ENCODE data around the gene FMN1.

The FMN1 gene

DNA sequence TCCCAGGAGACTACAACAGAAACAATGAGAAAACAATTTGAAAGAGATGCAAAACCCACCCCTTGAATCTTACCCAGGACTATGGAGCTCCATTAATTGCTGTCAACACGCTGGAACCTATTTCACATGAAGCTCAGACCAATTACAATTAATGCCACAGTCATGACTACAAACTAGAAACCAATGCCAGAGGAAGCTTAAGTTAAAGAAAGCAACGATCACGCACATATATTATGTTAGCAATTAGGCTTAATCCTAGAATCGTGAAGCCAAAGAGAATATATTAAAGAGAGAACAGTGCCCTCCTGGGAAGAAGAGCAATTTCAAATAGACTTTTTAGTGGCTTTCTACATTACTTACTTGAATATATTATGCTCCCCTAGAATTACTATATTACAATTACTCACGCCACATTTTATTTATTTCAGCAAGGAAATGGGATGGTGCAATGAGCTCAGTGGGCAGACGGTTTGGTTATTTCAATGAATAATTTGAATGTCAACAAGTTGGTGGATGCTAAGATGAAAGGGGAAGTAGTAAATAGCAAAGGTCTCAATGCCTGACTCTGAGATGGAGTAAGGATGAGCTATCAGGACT, 351.2 kb downstream of the FMN1 start:
- no peak for DNase-seq

DNA sequence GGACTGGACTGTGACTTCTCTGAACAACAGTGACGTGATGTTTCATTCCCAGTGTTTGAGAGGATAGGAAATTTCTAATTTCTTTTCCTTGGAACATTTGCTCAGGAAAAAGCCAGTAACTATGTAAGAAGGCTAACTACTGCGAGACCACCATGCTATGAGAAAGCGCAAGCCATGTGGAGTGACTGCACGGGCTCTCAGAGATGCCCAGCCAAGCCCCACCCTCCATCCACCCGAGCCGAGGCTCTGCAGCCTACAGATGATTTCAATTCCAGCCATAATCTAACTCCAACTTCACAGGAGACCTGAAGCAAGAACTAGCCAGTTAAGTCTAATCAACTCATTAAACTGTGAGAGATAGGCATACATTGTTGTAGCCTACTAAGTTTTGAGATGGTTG, 352.4 kb downstream of the FMN1 start:
- no peak for DNase-seq

DNA sequence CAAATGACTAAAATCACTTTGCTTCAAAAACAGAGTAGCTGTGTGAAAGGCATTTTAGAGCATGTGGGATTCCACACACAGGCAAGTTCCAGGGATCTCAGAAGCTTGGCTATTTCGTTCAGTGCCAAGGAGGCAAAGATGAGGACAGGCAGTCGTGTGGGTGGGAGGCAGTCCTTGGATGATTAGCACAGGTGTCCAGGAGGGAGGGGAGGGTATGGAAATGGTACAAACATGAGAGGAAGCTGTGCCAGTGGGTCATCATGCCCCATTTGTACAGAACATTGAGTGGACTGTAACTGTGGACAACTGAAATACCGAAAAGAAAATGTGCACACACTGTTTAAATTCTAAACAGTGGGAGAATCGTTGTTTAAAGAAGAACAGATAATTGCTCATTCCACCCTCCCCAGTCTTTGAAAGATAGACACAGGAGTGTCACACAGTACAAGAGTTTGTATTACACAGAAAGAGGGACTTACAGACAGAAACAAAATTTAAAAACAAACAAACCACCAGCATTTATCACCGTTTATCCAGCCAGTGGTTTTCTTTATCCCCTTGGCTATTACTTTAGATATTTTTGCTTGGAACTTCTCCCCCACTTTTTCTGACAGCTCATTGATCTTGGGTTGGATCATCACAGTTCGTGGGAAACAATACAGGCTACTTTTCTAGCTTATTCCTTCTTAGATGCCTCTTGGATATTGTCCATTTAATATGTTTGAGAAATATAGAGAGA, 353.8 kb downstream of the FMN1 start:
- no peak for DNase-seq

DNA sequence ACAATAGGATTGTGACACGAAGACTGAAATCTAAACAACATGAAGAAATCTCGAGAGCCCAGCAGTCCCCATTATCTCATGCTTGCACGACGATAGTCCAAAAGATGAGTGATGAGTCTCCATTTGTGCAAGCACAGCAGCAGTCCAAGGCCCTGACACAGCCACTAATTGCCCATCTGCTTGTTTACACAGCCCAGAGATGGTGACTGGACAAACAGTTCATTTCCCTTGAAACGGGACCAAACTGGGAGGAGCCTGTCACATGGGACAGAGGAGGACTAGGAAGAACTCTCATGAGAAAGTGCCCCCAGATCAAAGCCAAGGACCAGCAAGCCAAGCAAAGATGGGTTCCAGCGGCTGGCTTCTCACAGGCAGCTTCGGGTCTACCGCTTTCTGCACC, 355.7 kb downstream of the FMN1 start:
- no peak for DNase-seq

DNA sequence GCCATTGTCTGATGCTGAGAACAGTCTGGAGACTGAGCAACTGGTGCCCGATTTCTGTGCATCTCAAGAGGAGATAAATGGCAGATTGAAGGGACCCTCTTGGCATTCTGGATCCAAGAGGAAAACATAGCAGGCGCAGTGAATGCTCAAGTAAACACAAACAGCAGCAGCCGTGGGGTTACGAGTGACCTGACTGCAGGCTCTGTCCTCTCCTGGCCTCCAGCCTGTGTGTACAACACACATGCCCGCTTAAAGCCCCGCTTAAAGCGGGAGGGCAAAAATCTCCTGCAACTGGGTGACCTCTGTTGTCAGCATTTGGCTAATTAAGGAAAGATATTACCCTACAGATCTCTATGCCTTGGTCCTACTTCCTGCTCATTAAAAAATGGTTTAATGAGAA, 356.2 kb downstream of the FMN1 start:
- DNase-seq = no peak

DNA sequence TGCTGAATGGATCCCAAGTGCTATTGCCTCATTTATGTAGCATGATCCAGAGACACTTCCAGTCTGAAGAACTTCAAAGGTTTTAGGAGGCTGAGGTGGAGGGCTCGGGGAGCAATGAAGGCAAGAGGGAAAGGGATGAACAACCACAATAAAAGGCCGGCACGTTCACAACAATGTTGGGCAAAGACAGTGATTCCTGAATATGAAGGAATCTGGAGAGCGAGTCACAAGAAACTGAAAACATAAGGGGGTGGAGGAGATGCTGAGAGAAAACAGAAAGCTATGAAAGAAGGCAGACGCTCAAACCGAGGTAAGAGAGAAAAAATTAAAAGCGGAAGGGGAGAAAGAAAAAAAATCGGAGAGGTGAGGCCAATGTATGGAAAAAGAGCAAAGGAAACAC, 356.6 kb downstream of the FMN1 start:
- no peak for DNase-seq

DNA sequence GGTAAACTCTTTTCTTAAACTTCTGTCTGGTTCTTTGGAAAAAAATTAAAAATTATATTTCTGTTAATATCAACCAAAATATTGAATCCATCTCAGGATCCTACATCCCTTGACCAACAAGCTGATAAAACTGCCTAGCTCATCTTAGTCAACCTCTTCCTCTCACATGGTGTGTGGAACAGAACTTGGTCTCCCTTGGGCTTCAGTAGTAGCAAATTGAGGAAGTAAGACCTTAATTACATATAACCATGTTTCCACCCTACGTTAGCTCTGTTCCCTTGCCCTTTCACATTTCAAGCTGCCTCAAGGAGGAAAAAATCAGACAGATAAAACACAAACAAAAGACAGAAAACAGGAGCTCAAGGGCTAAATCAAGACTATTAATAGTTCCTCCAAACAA, 360.4 kb downstream of the FMN1 start:
- DNase-seq = no peak

DNA sequence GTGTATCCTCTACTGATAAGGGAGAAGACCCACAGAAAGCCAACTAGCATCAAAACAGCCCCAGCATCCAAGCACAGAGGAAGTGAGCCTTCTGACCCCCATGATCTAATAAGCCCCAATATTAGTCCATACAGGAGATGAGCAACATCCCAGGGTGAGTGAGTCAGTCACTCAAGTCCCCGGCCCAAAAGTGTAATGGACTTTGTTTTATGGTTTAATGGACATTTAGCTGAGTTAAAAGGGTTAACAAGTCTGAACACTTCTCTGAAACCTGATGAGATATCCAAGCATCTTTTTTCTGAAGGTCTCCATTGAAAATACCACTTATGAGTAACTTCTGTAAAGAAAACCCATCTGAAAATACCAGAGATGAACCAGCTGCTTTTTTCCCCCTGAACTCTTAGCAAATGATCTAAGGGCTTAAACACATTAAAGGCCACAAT, 361.1 kb downstream of the FMN1 start:
- DNase-seq = no peak

DNA sequence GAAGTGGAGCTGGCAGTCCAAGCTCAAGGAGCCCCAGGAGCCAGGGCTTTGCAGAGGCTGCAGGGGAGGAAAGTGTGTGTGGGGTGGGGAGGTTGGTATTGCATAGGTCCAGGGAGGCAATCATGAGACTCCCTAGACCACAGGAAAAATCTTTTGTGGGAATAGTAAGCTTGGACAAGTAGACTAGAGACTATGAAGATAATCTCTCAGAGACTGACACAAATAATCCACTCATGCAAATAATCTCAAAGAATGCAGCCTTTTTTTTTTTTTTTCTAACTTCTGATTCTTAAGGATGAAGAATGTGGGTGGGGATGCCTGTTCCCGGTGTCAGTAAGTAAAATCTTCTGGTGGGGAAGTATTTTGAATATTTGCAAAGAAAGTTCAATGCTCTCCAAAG, 363.0 kb downstream of the FMN1 start:
- DNase-seq = no peak

DNA sequence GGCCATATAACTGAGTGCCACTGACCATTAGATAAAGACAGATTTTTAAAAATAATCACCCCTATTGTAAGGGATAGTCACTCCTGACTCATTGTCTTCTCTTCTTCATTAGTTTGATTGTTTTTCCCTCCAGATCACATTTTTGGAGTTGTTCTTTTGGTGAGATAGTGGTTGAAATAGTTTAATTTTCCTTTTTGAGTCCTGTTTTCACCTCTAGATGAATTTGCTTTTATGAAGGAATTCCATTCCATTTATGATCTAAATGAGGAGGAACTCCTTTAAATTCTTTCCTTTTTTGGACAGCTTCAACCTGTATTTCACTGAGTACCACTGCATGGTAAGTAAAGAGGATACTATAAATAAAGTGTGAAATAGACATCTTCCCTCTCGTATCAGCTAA, 364.3 kb downstream of the FMN1 start:
- DNase-seq = no peak

DNA sequence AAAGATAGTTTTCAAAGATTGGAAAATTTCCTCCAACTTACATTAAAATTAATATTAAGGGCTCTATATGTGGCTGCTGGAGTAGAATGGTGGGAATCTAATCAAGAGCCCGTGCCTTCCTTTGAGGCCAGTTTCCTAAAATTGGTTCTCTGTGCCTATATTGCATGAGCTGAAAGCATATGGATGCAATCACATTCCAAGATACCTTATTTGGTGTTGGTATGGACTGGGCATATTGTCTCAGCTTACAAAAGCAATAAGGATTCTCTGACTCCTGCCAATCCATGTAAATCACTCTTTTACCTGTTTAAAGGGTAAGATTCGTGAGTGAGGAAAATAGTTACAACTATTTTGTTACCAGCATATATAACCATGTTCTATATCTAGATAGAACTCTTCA, 365.1 kb downstream of the FMN1 start:
- DNase-seq = no peak

DNA sequence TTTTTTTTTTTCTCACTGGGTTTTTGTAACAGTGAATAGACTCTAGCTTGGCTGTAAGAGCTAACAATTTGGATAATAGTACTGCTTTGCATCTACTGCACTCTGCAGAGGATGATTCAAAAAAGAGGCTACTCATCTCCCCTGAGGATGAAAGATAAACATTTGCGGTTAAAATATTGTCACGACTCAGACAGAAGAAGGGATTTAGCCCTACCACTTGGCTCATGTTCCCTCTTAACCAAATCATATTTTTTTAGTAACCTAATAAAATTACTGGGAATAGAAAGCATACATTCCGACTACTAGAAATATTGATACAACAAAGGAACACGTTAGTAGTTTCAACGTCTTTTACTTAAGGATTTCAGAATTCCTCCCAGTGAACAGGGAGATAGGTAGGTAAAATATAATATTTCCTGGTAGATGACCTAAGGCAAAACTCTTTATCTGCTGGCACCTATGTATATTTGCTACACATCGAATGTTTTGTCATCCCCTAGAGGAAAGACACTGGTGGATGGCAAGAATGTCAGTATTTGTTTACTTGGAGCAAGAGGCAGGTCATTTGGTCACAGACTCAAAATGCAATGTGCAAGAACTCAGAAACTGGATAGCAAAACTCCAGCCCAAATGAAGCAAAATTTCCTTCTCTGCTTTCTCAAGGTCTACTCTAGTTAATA, 365.9 kb downstream of the FMN1 start:
- no peak for DNase-seq

DNA sequence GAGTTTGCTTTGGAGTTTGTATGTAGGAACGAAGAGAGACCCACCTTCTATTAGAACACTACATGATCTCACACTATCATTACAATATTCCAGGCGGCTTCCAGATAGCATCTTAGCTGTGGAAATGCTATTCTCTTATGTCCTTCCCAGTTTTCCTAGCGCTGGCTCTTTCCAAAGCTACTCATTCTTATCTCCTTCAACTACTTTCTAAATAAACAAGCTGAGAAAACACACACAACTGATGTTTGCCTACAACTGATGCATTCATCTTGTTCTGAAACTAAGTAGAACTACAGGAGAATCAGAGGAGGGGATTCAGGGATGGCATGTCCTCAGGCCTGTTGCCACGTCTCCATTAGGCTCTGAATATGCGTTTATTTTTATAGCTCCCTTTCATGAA, 367.8 kb downstream of the FMN1 start:
- DNase-seq = no peak

DNA sequence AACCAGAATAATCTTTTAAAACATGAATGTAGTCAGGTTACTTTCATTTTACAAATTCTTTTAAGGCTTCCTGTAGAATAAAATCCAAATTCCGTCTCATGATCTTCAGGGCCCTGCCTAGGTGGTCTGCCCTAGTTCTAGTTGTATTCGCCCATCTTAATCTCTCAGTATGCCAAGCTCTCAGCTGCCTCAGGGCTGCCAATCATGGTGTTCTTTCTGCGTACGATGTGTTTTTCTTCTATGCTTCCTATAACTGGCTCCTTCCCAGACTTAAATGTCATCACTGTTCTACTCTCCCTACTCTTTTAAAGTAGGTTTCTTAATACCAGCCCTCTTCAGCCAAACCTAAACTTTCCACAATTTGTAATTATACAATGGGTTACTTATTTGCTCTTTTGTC, 369.3 kb downstream of the FMN1 start:
- DNase-seq = no peak

DNA sequence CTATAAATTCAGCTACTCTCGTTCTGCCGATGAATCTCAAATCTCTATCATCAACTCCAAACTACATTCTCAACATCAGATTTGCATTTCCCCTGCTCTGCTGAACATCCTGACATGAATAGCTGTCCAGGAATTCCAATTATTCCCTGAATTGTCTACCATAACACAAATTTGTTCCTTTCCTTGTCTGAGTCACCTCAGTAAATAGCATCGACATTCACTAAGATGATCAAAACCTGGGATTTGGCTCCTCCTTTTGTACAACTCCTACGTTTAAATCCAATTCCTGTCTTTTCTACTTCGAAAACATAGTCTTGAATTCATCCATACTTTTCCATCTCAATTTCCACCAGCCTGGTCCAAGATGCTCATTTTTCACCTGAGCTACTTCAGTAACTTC, 369.7 kb downstream of the FMN1 start:
- DNase-seq = no peak

DNA sequence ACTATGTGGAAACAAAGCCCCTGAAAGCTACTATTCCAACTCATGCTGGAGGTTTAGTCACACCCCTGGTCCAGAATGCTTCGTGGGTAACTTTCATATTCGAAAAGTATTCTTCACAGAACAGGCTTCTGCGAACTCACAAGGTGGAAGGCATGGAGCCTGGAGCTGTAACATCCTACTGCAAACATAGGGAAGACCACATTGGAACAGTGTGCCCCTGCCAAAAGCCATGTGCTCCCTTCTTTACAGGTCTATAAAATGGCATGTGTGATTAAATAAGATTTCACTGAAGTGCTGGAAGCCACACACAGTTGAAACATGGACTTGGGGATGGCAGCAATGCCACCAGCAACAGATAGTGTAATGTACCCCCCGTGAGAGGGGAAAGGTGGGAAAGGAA, 370.8 kb downstream of the FMN1 start:
- DNase-seq = no peak

DNA sequence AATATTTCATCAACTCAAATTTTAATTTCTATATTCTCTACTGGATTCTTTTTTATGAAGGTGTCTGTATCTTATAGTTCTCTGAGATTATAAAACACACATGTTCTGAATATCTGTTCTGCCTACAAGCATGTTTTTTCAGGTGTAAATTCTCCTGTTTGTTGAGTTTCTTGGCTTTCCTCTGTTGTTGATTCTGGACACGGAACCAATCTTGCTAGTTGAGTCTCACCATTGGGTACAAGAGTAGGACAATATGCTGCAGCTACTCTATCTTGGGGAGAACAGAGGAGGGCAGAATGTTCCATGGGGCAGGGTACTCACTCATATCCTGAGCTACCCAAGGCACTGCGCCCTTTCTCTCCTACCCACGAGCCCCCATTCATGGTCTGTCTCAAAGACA, 371.8 kb downstream of the FMN1 start:
- no peak for DNase-seq

DNA sequence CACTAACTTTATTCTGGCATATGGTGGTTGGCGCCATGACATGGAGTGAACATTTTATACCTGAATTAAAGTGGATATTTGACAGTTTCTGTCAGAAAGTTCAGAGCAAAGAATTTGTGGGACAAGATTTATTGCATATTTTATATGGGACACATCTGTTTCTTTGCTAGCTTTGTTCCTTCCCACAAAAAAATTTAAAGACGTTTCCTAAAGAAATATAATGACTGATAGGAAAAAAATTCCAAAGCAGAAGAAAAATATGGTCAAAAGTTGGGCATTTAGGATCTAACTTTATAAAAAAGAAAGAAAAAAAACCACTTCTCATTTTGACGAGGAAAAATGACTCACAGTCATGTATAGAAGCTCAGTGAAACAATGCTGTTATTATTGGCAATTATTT, 375.1 kb downstream of the FMN1 start:
- no peak for DNase-seq

DNA sequence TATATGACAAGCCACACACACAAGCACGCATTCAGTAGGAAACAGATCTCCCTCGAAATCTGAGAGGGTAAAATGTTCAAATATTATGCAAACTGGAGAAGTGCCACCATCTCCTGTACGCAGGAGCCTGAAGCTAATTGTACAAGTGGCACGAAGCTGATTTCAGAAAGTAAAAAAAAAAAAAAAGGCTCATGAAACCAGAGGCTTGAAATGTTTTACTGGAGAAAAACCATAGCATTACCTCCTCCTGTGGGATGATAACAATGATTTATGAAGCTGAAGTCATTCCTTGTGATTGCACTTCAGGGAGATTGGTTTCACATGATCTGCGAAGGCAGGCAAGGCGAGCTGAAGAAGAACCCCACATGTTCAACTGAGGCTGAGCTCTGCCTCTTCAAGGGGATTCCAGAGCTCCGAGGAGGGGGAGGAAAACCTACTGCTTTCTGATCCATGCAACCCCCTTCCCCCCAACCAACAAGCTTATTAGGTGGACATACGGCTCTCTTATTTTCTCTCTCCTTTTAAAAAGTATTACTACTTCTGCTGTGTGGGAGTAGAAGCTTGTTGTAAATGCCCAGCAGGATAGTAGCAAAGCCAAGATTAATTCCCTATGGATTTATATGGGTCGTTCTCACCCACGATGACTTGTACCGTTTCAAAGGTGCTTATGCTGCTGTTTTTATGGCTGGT, 375.6 kb downstream of the FMN1 start:
- no peak for DNase-seq

DNA sequence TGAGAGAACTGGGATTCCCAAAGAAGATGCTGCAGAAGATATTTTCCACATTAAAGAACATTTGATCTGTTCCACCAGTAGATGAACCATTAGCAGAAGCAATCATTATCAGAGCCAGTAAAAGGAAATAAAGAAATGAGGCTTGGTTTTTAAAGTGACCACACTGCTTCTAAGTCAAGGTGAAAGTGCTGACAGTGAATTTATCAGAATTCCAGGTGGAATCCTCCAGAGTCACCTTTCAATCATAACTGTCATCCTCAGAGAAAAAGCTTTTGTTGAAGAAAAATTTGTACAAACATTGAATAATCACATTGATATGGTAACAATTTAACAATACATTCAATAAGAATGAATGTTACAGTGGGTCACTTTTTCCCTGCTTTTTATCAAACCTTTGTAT, 376.9 kb downstream of the FMN1 start:
- no peak for DNase-seq

DNA sequence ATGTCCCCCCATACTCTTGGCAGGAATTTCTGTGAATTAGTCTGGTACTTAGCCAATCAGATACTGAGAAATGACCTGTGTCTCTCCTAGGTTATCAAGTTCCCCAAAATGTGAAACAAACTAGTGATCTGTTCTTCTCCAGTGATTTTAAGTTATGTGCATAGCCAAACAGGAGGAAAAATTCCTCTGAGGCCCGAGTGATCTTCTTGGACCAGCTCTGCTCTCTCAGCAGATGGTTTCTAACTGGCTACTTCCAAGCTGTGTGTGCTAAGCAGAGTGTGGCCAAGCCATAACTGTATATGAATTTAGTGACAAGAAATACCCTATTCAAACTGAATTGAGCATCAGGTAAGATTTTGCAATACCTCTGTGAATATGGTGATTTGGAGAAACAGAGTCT, 387.2 kb downstream of the FMN1 start:
- no peak for DNase-seq

DNA sequence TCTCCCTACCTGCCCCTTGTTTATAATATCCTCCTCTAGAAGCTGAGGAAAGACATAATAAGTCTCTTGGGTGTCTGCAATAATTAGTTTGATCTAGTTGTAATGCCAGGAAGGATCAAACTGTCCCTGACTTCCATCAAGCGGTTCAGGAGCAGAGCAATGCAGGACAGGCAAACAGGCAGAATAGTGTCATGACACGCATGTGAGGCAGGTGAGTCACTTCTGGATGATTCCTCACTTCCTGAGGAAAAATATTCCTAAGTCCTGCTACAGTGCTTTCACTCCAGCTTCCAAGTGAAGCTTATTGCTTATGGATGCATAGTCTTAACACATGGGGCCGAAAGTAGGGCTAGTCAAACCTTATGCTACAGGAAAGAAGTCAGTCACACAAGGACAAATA, 390.9 kb downstream of the FMN1 start:
- DNase-seq = no peak

DNA sequence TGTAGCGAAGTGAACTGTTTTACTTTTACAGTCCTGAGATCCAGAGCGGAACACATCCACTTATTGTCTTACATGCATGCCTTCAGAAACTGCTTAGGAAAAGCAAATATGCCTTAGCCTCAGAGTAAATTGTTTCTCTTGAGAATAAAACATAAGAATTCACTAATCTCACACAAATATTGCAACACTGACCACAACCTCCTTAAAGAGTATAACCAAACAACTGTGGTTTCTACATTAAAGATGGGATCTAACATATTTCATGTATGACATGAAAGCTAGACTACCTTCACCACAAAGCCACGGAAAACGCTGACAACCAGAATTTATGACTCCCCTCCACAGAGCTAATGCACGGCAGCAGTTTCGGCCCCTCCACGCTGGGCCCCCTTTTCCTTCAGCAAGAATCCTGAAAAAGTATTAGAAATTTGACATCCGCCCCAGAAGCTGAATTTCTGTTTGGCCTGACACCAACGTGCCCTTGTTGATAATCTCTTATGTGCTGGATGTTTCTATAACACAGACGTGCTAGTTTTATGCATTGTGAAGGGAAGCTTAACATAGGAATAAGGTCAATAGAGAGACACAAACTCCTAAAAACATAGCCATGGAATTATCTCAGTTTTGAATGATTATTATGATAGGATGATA, 392.1 kb downstream of the FMN1 start:
- DNase-seq = no peak
